HG03565 (cell line): Measurements from ENCODE around the gene ATAD1.
"Not testable (repeated sequence)": the region's sequence is repeated elsewhere in the genome, so short reads cannot be mapped to it uniquely, and the experiment has no call there.

Experiments
- ATAC-seq: cut with Tn5 transposase; IDR thresholded peaks from one replicate; pipeline ENCODE4 v1.9.1; 2021; ENCODE audit warnings: mild to moderate bottlenecking, moderate library complexity; ENCODE audit not compliant: unreplicated experiment

The ATAD1 gene

GRCh38 chr10:87846711-87847110 lies 28.7 kb upstream of the ATAD1 start:
- ATAC-seq: not testable (repeated sequence)

DNA sequence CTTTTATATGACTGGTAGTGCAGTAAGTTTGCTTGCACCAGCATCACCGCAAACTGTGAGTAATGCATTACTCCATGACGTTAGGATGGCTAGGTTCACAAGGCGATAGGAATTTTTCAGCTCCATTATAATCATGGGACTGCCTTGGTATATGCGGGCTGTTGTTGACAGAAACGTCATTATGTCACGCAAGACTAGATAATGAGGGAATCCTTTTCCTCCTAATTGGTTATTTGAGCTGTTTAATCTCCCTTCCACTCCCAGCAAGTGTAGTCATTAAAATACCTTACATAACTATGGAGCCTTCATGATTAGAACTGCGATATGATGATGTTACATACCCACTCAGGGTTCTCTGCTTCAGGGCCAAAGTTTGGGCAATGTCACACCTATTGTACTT lies 28.0 kb upstream of the ATAD1 start:
- no peak for ATAC-seq

DNA sequence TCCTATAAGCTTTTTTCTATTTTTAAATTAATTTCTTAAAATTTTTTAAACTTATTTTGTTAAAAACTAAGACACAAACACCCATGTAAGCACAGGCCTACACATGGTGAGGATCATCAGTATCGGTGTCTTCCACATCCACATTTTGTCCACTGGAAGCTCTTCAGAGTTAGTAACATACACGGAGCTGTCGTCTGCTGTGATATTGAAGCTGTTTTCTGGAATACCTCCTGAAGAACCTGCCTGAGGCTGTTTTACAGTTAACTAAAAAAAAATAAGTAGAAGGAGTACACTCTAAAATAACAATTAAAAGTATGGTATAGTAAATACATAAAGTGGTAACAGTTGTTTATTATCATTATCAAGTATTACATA lies 27.6 kb upstream of the ATAD1 start:
- no peak for ATAC-seq

DNA sequence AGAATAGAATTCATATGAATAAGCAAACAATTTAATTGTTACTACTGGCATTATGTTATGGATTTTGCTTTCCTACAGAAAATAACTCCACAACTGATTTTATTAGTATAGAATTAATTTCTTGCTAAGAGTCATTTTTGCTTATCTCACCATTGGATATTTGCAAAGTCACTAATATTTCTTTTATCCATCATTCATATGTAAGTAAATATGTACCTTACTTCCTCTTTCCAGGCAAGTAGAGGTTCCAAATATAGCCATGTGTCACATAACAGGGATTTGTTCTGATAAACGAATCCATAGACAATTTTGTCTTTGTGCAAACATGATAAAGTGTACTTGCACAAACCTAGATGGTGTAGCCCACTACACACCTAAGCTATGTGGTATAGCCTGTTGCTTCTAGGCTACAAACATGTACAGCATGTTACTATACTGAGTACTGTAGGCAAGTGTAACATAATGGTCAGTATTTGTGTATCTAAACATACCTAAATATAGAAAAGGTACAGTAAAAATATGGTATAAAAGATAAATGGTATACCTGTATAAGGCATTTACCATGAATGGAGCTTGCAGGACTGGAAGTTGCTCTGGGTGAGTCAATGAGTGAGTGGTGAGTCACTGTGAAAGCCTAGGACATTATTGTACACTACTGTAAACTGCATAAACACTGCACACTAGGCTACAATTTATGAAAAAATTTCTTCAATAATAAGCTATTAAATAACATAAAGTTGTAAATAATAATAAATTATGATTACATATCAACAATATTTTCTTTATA lies 27.0 kb upstream of the ATAD1 start:
- no peak for ATAC-seq

GRCh38 chr10:87843714-87844113 lies 25.7 kb upstream of the ATAD1 start:
- no peak for ATAC-seq

DNA sequence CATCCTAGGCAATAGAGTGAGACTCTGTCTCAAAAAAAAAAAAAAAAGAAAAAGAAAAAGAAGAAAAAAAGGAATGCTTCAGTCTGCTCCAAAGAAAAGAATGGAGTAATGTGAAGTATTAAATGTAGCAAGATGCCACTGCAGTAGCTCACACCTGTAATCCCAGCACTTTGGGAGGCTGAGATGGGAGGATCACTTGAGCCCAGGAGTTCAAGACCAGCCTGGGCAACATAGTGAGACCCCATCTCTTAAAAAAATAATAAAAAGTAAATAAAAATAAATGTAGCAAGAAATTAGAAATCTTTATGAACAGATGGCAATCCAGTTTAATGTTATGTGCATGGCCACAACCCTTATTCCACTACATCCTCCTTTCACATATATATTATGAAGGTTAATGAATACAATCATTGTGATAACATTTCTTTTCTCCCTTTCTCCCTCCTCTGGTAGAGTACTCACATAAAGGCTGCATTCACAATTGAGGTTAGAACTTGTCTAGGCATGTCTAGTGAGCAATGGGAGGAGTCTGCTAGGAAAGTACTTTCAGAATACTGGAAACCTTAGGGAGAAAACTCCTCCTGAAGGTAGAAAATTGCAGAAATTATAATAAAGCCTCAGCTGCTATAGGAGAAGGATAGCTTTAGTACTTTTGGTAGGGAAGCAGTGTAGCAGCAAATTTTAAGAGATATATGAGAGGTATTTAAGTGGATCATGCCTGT lies 24.9 kb upstream of the ATAD1 start:
- no peak for ATAC-seq

DNA sequence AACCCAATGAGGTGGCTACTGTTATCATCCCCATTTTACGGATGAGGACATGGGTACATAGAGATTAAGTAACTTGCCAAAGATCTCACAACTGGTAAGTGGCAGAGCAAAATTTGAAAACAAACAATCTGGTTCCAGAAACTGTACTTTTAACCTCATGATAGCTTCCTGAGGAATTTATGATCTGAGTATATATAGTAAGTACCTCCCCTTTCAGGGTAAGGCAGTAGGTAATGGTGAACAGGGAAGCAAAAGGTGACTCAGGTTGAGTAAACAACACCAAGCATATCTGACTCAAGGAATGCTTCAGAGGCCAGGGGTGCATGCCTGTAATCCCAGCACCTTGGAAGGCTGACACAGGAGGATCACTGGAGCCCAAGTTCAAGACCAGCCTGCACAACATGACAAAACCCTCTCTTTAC lies 24.2 kb upstream of the ATAD1 start:
- ATAC-seq: no peak

DNA sequence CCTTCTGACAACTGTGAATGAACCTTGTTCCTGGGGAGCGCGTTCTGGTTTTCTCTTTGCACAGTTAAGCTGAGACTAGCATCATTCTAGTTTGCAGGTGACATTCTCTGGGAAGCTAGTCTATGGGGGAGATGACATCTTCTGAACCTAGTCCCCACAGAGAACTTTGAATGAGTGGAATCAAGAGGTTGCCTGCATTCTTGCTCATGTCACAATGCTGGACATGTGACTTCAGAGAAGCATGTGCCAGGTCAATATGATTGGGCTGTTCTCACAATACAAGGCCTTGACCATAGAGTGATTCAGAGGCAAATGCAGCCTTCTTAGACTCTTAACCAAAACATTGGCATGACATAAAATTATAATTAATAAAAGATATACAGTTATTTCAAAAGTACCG lies 23.2 kb upstream of the ATAD1 start:
- no peak for ATAC-seq

- ATAC-seq: no peak
Measured at GRCh38 chr10:87838650-87839049, 20.6 kb upstream of the ATAD1 start.

GRCh38 chr10:87837445-87837844 lies 19.4 kb upstream of the ATAD1 start:
- ATAC-seq: no peak

- no peak for ATAC-seq
Measured at GRCh38 chr10:87836098-87836497, 18.1 kb upstream of the ATAD1 start.

GRCh38 chr10:87829986-87830729 lies 12.1 kb upstream of the ATAD1 start:
- ATAC-seq: no peak

- not testable (repeated sequence) for ATAC-seq
Measured at GRCh38 chr10:87829051-87829450, 11.0 kb upstream of the ATAD1 start.

DNA sequence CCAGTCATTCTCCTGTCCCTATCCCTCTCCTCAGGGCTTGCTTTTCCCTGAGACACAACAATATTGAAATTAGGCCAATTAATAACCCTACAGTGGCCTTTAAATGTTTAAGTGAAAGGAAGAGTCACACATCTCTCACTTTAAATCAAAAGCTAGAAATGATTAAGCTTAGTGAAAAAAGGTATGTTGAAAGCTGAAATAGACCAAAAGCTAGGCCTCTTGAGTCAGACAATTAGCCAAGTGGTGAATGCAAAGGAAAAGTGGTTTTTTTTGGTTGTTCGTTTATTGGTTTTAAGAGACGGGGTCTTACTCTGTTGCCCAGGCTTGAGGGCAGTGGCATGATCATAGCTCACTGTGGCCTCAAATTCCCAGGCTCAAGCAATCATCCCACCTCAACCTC lies 9.7 kb upstream of the ATAD1 start:
- no peak for ATAC-seq

DNA sequence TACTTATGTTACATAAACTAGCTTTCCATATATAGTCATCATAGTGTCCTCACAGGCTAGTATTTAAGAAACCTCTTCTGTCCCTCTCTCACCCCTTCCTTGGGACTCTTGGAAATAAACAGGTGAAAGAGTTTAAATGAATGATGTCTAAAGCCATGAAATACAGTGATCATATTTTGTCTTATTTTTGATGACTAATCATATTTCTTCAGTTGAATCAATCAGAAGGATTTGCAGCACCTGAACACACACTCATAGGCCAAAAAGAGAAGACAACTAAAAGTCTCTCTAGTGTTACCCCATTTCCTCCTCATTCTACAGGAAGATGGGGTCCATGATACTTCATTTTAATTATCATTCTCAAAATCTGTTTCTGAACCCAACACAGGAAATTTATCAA lies 8.6 kb upstream of the ATAD1 start:
- no peak for ATAC-seq

DNA sequence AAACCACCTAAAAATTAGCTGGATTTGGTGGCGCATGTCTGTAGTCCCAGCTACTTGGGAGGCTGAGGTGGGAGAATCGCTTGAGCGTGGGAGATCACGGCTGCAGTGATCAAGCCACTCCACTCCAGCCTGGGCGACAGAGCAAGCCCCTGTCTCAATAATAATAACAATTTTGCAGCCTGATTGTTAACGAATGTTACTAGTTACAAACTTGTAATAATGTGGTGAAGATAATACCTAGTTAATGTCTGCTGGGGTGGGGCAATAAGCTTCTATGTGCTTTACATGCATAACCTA lies 1.2 kb upstream of the ATAD1 start:
- ATAC-seq: no peak

DNA sequence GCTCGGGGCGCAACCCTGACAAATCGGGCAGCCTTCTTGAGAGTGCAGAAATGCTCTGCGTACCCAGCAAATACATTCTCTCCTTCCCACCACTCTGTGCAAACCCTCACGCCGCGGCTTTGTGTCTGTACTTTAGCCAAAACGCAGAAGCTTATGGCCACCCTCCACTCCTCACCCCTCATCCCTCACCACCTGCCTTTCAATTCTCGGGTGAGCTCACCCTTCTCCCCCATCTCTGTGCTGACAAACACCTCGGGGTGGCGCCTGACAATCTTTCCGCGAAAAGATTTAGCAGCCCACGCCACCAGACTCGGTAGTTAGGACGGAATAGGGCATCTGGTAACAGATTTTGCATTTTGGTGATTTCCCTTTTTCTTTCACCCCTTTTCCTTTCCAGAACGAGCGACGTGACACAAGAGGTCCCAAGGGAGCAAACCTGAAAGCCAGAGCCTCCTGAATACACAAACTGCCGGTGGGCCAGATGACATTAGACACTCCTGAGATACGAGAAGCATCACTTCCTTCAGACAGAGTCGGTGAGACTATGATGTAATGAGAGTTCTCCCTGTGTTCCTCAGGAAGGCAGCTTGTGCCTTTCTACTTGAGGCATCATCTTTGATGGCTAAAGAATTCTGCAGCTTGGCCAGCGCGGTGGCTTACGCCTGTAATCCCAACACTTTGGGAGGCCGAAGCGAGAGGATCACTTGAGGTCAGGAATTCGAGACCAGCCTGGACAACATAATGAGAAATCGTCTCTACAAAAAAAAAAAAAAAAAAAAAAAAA lies 671 bp upstream of the ATAD1 start:
- peak; percentile 32 for ATAC-seq

- no peak for ATAC-seq
Measured at GRCh38 chr10:87816898-87817608, 973 bp downstream of the ATAD1 start.

DNA sequence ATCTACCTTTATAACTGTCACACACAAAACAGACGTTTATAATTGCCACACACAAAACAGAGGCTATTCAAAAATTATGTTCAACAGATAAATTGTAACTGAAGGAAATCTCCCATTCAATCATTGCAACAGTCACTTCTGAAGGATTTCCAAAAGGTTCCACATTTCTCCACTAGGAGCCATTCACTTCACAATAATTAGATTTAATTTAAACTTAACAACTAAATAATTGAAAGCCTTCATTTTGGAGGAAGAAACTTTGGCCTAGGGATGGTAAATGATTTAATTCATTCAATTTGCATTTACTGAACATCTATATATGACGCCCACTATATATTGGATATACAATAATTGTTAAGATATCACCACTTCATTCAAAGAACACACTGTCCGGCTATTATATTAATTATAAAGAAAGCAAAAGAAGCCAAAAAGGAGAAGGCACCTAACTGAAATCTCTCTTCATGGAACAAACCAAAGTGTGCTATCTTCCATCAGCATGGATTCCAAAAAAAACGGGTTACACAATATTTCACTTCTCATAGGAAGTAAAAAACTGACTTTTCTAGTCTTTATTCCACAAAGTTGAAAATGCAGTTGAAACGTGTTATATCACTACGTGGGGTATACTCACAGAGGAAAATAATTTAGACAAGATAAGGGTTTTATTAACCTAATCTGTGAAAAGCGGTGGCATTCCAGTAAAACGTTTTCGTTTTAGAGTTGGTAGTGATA lies 1.7 kb downstream of the ATAD1 start:
- ATAC-seq: no peak
